Activated T-cell treated with anti-CD3 and anti-CD28 coated beads, Interleukin-2, amount 50 U/mL, for 48 hours (primary cell): ENCODE data around the gene LMBR1.
"Not testable (repeated sequence)": the region's sequence is repeated elsewhere in the genome, so short reads cannot be mapped to it uniquely, and the experiment has no call there.

Experiments
- DNase-seq, 2 experiments: peaks; one replicate each; pipeline ENCODE4 v3.0.0-alpha.2; 2020

LMBR1 gene

DNA sequence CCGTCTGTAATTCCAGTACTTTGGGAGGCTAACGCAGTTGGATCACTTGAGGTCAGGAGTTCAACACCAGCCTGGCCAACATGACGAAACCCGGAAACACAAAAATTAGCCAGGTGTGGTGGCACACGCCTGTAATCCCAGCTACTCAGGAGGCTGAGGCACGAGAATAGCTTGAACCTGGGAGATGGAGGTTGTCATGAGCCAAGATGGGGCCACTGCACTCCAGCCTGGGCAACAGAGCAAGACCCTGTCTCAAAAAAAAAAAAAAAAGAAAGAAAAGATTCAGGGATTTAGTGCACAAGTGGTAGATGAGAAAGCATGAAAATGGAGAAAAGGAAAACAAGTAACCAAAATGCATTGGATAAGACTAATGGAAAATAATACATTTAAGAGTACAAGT, 49.4 kb downstream of the LMBR1 start:
- not testable (repeated sequence) for DNase-seq

DNA sequence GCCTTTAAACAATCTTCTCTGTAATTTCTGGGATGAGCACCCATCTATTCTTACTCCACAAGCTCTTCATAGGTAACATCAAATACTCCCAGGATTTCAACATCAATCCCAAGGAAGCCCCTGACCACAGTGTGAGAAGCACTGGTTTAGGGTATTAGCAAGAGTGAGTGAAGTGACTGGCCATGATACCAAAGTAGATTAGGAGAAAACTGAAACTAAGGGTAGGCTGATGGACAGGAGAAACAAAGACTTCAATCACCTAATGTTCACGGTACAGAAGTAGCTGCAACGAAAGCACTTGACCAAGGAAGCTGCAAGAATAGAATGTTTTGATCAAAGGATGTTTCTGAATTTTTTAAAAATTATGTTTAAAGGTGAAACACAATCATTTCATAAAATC, 49.8 kb downstream of the LMBR1 start:
- no peak for DNase-seq

DNA sequence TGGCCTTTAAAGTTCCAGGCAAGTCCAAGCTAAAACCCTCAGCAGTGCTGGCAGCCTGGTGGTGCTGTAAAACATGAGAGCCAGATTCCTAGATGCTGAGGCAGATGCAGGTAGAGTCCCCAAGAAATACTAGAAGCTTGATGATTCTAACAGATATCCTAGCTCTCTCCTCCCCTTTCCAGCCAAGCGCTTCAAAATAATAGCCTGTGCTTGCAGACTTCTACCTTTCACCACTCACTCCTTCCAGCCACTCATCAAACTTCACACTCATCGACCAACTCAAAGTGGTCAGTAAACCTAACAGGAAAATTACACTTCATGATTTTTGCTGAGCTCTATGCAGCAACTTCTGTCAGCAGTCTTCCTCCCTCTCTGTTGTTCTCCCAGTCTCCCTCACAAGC, 50.2 kb downstream of the LMBR1 start:
- DNase-seq, result no peak

DNA sequence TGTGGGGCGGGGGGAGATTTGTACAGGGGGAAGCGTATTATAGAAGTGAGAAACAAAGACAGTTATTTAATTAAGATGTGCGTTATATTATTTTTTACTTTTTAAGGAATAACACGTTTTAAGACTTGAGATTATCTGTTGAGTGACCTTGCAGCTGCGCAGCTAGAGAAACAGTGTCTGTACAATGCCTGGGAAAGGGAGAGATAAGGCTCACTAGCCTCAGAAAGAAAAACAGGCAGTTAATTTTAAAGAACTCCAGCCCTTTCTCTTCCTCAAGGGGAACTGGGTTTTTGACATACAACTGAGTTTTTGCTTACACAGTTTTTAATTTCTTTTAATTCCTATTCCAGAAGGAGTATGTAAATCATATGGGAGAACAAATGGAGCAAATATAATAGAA, 50.7 kb downstream of the LMBR1 start:
- DNase-seq, result no peak

DNA sequence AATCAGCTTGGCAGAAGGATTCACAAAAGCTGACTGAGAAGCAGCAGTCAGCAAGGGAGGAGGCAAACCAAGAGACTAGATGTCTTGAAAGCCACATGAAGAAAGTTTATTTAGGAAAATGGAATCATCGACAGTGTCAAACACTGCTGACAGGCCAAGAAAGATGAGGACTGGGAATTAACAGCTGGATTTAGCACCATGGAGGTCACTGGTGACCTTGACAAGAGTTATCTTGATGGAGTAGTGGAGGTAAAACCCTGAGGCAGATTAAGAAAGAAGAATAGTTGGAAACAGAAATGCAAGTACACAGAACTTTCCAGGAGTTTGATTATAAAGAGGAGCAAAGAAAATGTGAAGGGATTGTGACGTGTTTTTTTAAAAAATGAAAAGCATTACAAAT, 51.5 kb downstream of the LMBR1 start:
- DNase-seq, result no peak

DNA sequence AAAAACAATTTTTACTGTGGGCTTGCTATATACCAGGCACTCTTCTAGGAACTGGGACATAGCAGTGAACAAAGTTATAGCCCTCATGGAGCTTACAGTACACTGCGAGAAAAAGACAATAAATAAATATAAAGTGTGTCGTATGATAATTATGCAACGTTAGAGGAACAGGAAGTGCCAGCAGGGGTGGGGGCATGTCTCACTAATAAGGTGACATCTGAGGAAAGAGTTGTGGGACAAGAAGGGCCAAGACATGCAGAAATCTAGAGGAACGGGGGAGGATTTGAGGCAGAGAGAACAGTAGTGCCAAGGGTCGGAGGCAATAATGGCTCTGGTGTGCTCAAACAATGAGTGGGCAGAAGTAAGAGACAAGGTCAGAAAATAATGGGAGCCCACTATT, 52.8 kb downstream of the LMBR1 start:
- DNase-seq, result no peak

GRCh38 chr7:156836443-156836842, 56.5 kb downstream of the LMBR1 start:
- DNase-seq, result no peak

GRCh38 chr7:156834462-156834861, 58.5 kb downstream of the LMBR1 start:
- no peak for DNase-seq

DNA sequence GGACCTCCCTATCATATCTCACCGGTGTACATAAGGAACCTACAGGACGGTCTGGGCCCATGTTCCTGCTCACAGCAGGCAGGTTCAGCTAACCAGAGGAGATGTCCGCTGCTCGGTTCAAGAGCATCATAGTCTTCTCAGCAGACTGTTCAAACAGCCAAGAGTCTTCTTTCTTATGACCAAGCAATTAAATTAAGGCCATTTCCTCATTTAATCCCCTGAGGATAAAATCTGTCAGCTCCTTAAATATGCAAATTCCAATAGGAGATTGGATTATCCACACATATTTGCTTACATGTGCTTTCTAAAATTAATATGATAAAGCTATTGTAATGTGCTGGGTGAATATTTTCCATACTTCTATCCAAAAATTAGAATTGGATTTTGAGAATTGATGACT, 59.7 kb downstream of the LMBR1 start:
- no peak for DNase-seq

DNA sequence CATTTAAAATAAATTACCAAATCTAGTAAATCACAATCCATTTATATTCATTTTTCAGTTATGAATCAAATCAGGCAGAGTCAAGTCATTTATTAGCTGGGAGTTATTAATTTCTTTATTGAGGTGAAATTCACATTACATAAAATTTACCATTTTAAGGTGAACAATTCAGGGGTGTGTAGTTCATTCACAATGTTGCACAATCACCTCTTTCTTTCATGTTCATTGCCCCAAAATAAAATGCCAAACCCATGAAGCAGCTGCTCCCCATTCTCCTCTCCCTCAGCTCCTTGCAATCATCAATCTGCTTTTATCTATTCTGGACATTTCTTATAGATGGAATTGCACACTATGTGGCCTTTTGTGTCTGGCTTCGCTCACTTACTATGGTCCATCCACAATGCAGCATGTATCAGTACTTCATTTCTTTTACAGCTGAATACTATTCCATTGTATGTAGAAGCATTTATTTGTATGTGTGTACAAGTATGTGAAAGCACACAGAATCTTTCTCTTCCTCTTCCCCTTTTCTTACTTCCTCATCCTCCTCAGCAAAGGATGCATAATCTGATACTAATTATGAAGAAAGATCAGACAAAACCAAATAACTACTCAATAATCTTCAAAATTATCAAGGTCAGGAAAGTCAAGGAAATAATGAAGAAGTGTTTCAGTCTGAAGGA, 60.6 kb downstream of the LMBR1 start:
- no peak for DNase-seq

DNA sequence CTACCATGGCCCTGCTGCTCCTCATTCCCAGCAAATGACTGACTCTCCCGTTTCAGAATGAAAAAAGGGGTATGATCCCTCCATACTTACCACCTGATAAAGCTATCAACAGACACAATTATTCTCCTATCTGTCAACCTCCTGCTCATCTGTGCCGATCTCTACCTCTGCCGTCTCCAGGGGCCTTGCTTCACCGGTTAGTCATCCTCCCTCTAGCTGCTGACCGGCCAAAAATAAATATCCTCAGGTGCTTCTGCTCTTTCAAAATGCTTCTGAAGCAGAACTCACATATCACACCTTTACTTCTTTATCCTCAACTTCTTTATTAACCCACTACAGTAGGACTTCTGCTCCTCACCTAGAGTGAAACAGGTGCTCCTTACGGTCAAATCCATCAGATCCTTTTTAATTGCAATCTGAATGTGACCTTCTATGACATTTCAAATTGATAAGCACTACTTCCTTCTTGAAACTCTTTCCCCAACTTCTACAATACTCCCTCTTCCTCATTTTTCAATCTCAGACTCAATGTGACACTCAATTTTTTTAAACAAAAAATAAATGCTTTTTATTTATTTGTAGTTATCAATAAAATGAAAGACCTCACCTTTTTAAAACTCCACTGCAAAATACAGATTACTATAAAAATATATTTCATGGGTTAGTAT, 63.2 kb downstream of the LMBR1 start:
- DNase-seq, result no peak

- DNase-seq, result no peak
These were observed 65.3 kb downstream of the LMBR1 start for GRCh38 chr7:156827587-156828203.

GRCh38 chr7:156823435-156823834, 69.5 kb downstream of the LMBR1 start:
- no peak for DNase-seq

DNA sequence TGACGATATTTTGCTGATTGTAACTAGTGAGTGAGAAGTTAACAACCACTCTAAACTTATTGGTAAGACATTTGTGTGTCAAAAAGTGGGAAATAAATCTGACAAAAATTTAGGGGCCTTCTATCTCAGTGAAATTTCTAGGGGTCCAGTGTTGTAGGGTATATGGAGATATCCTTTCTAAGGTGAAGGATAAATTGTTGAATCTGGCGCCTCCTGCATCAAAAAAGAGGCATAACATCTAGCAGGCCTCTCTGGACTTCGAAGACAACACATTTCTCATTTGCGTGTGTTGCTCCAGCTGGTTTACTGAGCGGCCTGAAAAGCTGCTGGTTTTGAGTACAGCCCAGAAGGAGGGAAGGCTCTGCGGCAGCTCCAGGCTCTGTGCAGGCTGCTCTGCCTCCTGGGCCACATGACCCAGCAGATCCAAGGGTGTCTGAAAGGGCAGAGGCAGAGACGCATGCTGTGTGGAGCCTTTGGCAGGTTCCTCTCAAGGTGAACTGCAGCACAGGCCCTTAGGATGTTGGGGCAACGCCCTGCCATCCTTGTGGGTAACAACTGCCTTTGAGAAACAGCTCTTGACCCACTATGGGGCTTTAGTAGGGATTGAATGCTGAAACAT, 72.4 kb downstream of the LMBR1 start:
- no peak for DNase-seq

GRCh38 chr7:156819733-156820295, 73.2 kb downstream of the LMBR1 start:
- no peak for DNase-seq

GRCh38 chr7:156818133-156818532, 74.8 kb downstream of the LMBR1 start:
- DNase-seq, result no peak

GRCh38 chr7:156816943-156817572, 75.9 kb downstream of the LMBR1 start:
- DNase-seq, result no peak

- no peak for DNase-seq
These were observed 81.3 kb downstream of the LMBR1 start for GRCh38 chr7:156811706-156812105.

GRCh38 chr7:156803656-156804055, 89.3 kb downstream of the LMBR1 start:
- DNase-seq, result not testable (repeated sequence)

DNA sequence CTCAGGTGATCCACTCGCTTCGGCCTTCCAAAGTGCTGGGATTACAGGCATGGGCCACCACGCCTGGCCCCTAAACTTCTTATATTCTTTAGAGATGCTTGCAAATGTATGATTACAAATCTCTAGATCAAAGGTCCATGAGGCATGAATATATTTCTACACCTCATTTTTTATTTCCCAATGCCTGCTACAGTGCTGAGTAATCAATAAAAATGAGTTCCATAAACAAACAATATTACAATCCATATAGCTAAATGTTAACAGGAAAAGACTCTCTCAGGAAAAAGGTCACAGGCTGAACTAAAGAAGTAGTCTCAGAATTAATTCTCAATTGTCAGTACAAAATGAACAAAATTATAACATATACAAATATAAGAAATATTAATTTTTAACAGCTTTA, 90.8 kb downstream of the LMBR1 start:
- DNase-seq, result no peak

DNA sequence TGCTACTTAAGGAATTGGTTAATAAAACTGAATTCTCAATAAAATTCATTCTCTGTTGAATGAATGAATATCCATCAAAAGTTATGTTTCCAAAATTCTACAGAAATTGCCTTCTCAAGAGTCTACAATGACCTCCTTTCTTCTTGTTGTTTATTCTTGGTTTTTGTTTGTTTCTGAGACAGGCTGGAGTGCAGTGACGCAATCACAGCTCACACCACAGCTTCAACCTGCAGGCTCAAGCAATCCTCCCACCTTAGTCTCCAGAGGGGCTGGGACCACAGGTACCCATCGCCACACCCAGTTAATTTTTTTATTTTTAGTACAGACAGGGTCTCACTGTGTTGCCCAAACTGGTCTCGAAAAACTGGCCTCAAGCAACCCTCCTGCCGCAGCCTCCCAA, 97.6 kb downstream of the LMBR1 start:
- no peak for DNase-seq

- no peak for DNase-seq
These were observed 99.6 kb downstream of the LMBR1 start for GRCh38 chr7:156793334-156793733.

- no peak for DNase-seq
These were observed 100.4 kb downstream of the LMBR1 start for GRCh38 chr7:156792611-156793010.
